Panc1 (cell line): Measurements from ENCODE around the gene EFEMP1.

Experiments used
- CTCF ChIP-seq: fragments of 450-650 bp; IDR thresholded peaks from 2 replicates; pipeline ENCODE4 v1.5.1; 2017; ENCODE audit warnings: mild to moderate bottlenecking
- REST ChIP-seq, 2 experiments: IDR thresholded peaks; 2 replicates each; pipeline ENCODE4 v1.6.1; 2011 to 2012; ENCODE audit warnings: low read depth in 2 of 2, control low read depth in 1 of 2, low read length in 1 of 2, mild to moderate bottlenecking in 1 of 2, moderate library complexity in 1 of 2; ENCODE audit not compliant: insufficient read depth in 1 of 2

- TF ChIP-seq CTCF (no peak), REST (IDR thresholded peaks at IDR 0.05; ENCODE audit: insufficient read depth in 1 of 2, low read depth in 2 of 2, low read length in 1 of 2) (no peak)
Measured at GRCh38 chr2:55916473-55917049, 7.0 kb downstream of the EFEMP1 start.
